Activated T-helper 9 cell treated with anti-CD3 and anti-CD28 coated beads, Interleukin-2, amount 50 U/mL, for 16 hours (primary cell): ENCODE measurements around the gene AKAP8.
"Not testable (repeated sequence)": the region's sequence is repeated elsewhere in the genome, so short reads cannot be mapped to it uniquely, and the experiment has no call there.

Experiments
- DNase-seq: peaks from one replicate; pipeline ENCODE4 v3.0.0-alpha.2; 2020; ENCODE audit warnings: low read depth

Gene AKAP8

DNA sequence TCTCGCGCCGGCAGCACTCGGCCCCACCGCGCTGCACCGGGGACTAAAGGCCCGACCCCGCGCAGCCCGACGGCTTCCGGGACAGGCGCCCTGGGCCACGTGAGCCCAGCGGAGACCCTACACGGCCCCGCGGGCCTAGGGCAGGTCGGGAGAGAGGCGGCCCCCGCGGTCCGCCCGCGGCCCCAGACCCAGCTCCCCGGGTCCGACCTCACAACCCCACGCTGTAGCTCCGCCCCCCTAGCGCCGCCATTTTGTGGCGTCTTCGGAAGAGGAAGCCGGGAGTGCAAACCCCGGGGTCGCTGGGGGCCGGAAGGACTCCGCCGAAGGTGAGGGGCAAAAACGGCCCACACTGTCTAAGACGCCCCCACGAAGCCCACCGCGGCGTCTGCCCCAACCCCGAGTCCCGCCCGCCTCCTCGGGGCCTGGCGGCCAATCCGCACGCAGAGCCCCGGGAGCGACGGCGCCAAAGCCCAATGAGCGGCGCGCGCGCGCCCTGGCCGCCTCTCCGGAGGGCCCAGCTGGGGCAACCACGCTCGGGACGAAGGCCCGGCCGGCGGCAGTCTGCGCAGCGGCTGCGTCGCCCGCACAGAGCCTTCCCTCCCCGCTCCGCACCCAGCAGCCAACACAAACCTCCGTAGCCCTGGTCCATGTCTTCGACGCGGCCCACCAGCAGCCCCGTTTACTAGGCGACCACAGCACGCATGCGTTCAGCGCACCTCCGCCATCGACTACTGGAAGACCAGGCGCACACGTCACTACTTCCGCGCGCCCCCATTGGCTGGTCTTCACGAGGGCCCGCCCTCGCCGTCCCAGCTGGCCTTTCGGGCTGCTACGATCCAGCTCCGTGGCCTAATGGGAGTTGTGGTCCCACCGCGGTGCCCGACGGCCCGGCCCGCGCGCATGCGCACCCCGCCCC lies at the start of gene AKAP8:
Gene AKAP8, minus strand, starts transcription at position 705 of the 916 bp plus-strand sequence. Its CDS starts 56 bp downstream, at position 649.
- DNase-seq: peak; percentile 98

DNA sequence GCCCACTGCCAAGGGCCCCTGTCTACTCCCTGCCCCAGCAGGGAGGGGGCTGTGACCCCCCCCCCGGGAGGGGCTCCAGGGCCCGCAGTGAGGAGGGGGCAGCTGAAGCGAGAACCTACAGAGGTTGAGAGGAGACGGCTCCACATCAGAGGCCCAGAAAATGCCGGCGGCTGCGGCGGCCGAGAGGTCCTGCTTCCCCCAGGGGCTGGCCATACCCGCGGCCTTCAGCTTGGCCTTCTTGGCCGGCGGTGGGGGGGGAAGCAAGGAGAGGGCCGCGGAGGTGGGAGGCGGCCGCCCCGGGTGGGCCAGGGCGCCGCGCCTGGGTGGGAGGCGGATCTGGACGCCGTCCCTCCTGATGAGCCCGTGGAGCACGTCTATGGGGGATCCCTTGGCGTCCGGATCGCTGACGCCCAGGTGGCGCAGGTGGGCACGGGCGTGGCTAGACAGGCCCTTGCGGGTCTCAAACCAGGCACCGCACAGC lies 48.4 kb upstream of the AKAP8 start:
- no peak for DNase-seq

DNA sequence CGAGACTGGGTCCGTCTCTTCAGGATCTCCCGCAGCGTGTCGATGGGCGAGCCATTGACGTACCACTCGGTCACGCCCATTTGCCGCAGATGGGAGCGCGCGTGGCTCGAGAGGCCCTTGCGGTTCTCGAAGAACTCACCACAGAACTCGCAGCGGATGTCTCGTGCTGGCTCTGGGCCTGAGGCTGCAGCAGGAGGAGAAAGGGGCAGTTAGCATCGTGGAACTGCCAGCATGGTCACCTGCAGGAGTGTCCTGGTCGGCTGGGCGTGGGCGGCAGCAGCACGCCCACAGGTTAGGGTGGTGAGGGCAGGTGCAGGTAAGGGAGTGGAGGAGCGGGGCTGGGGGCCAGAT lies 47.7 kb upstream of the AKAP8 start:
- no peak for DNase-seq

DNA sequence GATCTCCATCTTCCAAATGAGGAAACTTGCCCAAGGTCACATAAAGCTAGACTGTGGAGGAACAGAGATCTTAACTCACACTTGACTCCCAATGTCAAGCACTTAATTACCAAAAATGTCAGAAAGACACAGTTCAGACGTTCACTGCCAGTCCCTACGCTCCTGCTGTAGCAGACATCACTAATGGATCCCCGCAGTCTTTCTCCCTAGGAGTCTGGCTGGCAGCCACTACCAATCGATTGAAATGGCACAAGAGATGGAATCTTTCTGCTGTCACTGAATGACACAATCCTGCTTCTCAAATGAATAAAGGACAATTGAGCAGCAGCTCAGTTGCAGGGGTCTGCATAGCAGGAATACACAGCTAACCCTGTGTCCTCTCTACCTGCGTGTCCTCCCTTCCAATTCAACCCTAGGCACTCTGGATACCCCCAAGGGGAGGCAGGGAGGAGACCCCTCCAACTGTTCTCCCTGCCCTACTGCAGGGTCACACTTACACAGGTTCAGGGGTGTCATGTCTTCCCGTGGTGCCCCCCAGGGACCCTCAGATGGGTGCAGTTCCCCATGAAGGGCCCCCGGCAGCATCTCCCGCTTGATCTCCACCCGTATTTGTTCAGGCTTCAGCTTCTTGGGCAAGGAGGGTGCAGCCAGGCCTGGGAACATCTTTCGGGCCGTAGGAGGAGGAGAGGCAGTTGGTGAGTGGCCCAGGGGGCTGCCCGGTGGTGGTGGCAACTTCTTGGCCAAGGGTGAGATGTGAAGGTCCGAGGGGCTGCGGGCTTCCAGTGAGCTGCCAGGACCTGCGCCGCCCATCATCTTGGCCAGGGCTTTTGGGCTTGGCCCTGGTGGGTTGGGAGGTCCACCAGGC lies 47.1 kb upstream of the AKAP8 start:
- no peak for DNase-seq

DNA sequence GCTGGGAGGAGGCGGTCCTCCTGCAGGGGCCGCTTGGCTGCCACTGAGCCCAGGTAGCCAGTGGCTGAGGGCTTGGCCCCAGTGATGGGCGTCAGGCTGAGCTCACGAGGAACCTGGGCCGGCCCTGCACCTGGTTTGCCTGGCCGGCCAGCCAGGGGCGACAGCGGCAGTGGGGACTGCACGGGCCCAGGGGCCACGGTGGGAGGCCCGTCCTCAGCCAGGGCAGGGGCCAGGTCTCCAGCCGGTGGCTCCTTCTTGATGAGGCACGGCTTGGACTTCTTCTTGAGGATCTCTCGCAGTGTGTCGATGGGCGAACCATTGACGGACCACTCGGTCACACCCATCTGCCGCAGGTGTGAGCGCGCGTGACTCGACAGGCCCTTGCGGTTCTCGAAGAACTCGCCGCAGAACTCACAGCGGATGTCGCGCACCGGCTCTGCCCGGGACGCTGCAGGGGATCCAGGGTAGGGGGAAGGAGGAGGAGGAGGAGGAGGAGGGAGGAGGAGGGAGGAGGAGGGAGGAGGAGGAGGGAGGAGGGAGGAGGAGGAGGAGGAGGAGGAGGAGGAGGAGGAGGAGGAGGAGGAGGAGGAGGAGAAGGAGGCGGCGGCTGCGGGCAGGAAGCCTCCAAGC lies 45.8 kb upstream of the AKAP8 start:
- no peak for DNase-seq

DNA sequence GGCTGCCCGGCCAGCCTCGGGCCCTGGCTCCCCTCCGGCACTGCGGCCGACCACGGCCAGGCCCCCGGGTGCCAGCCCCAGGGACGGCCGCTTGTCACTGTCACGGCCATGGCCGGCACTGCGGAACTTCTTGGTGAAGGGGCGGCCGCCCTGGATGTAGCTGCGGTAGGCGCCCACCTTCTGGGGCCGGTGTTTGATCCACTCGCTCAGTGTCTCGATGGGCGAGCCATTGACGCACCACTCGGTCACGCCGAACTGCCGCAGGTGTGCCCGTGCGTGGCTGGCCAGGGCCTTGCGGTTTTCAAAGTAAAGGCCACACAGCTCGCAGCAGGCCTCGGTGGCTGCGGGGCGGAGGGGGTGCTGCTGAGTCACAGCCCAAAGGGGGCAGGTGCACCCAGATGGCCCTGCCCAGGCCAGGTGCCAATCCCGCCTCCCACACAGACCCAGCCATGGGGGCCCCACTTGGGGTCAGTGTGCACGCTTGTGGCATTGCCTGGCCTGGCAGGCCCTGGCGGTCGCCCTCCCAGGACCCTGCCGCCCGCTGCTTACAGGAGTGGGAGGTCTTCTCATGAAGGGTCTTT lies 45.2 kb upstream of the AKAP8 start:
- no peak for DNase-seq

DNA sequence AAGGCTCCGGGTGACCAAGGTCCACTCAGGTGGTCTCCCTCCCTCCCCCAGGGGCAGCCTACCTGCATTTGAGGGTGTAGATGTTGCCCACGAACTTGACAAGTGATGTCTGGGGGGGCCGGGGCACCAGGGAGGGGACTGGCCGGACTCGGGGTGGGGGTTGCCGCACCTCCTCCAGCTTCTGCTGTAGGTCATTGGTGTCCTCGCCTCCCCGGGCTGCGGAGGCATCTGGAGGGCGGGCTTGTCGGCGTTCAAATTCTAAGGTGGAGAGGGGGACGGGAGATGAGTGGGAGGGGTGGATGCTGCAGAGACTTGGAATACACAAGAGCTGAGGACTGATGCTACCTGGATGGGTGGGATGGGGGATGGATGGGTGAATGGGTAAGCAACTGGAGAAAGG lies 44.5 kb upstream of the AKAP8 start:
- DNase-seq: no peak

DNA sequence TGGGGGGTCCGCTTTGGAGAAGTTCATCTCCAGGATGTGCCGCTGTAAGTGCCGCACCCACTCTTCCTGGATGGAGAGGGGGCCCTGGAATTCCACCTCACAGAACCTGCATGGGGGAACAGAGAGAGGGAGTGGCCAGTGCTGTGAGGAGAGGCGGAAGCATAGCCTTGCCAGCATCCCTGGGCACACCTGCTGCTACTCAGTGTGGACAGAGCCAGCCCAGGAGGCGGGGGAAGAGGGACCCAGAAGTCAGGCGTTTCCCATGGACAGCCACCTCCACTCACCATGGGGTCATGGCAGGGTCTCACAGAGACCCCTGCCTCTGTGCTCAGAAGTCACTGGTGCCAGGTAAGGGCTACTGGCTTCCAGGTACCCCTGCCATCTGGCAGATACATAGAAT lies 43.5 kb upstream of the AKAP8 start:
- no peak for DNase-seq

DNA sequence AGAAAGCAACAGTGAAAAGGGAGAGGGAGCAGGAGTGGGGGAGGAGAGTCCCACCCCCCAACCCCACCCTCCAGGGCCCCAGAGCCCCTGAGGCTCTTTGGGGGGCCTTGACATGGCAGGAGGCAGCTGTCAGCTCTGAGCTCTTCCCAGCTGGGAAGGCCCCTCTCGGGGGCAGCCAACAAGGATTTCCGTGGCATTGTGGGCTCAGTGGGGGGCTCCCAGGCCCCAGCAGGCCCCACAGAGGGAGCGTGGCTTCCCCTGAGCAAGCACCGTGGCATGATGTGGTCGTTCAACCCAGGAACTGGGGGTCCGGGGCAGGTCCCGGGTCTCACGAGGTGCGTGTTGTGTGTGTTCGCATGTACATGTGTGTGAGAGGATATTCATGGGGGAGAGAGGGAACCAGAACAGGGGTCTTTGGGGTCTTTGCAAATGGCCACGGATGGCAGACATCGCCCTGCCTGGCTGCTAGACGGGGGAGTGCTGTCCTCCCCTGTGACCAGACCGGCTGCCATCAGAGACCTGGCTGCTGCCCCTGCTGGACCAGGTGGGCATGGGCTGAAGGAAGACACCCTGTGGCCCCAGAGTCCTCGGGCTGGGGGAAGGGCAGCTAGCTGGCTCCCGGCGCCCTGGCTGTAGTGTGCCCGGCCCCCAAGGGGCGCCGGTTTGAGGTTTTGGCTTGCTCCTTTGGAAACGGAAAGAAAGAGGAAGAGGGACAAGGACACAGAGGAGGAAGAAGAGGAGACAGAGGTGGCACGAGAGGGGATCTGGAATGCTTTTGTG lies 42.9 kb upstream of the AKAP8 start:
- DNase-seq: no peak

DNA sequence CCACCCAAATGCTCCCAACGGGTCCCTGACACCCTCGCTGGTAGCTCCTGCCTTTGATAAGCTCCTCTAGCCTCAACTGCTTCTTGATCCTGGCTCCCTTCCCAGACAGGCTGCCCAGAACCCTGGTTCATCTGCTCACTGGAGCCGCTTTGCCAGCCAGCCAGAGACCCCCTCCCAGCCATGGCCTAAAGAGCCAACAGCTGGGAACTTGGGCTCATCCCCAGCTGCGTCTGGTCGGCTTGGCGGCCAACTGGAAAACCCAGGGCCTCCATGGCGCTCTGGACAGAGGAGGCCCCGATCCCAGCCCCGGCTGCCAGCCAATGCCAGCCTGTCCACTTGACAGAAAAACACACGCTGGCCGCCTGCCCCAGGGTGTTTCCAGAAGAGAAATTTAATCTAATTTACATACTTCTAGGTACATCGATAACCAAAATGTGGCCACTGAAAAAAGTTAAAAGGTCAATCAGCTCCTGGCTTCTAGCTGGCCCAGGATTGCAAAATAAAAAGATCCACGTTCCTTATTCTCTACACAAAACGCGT lies 42.2 kb upstream of the AKAP8 start:
- DNase-seq: no peak

DNA sequence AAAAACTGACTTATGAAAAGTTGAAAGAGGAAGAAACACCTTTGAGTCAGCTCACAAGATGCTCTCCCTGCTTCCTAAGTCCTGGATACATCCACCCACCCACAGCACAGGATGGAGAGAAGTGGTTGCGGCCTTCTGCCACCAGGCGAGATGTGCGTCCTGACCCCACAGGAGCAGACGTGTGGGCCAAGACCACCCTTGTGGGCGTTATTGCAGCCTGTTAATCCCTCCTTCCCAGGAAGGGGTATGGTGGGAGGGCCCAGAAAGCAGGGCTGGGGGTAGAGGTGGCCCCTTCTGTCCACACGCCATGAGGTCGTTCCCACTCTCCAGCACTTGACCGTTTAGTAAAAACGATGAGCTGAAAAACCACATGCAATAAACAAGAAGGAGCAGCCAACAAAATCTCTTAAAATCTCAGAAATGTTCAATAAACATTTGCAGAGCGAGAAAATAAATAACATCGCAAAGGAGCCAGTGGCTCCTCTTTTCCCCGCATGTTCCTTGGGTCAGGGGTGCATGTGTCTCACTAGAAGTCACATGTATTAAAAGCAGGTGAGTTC lies 41.6 kb upstream of the AKAP8 start:
- DNase-seq: no peak

DNA sequence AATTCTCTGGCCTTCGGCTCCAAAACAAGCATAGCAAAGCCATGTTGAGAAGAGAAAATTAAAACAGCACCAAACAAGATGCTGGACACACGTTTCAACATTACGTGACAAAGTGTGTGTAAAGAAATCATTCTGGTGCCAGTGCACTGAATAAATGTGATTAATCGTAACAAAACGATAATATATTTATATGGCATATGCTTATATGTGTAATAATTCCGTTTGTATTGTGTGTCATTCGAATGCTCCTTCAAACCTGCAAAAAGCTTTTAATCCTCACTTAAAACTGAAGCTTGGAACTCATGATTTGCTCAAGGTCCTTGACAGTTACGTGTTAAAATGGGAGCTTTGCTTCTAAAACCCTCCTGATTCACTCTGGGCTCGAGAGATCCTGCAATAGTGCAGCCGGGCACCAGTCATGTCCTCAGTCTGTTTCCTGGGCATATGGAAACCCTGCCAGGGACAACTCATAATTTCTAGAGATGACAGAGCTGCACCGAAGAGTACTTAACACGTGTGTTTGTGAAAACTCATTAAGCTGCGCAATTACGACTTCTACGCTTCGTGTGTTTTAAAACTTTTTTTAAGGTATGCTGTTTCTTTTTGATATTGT lies 39.9 kb upstream of the AKAP8 start:
- no peak for DNase-seq

DNA sequence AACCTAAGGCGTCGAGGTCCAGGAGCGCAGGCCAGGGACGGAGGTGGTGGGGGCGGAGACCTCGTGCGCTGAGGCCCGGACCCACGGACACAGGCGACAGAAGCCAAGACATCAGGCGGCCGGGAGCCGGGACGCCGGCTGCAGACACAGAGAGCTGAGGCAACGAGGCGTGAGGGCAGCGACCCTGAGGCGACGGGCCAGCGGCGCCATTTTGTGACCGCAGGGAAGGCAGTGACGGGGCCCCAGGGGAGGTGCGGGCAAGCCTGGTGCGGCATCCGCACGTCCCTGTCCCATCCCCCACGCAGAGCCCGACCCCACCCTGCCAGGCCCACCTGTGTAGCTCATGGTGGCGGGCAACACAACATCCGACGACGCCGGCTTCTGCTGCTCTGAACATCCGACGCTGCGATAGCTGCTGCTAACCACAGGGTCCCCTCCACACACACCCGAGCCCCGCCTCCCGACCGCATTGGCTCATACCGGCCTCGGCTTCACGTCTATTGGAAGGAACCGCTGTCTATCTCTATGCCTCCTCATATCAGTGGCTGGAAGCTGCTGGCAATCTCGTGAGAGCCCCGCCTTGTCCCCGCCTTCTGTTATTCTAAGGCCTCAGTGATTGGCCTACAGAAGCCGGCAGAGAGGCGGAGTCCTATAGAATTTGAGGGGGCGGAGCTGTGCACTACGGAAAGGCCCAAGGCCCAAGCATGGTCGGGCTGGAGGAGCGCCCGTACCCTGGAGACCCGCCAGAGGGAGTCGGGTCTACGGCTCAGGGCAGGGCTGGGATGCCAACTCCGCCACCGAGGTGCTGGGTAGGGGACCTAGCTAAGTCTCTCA lies 39.2 kb upstream of the AKAP8 start, which contains the start of gene AKAP8L:
Gene AKAP8L, minus strand, starts transcription at position 410 of the 834 bp plus-strand sequence. Its CDS starts 65 bp downstream, at position 345.
- DNase-seq: peak; percentile 96

DNA sequence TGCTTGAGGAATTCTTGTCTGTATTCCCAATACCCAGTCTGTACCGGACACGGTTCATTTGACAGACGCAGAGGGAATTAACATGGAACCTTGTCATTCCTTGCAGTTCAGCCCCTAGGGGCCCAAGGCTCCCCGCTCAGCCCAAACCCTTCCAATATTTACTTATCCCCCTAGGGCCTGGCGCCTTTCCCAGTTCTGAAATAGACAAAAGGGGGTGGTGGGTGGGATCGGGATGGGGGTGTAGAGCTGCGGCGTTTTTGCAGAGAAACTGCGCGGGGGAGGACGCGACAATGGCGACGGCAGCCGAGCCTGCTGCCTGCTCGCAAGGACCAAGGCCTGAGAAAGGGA lies 38.6 kb upstream of the AKAP8 start:
- DNase-seq: no peak

DNA sequence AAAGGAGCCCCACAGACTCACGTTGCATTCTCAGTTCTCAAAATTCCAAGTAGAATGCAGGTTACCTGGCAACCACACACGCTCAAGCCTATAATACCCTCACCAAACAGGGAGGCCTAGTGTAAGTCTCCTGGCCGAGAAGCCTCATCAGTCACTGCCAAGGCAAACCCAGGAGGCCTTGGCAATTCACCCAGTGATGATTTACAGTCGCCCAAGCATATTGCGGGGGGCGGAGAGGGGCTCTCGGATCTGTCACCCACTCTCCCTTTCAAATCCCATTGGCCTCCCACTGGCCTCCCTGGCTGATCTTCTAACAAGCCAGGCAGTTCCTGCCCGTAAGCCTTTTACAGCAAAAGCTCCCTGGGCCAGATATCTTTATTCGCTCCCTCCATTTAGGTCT lies 38.1 kb upstream of the AKAP8 start:
- no peak for DNase-seq

DNA sequence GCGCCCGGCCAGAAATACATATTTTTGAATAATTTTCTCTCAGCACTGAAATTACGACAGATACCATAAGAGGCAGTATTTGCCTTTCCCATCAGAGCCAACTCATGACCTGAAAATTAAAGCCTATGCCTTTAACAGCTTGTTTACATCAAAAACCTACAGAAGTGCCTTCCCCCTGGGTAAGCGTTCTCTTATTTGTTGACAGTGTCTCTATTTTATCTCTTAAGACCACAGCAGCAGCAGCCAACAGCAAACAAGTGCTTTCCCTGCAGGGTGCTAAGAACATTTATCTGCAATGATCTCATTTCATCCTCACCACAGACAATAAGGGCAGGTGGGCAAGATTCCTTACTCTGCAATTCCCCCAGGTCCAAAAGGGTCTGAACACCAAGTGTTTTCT lies 33.2 kb upstream of the AKAP8 start:
- DNase-seq: no peak

DNA sequence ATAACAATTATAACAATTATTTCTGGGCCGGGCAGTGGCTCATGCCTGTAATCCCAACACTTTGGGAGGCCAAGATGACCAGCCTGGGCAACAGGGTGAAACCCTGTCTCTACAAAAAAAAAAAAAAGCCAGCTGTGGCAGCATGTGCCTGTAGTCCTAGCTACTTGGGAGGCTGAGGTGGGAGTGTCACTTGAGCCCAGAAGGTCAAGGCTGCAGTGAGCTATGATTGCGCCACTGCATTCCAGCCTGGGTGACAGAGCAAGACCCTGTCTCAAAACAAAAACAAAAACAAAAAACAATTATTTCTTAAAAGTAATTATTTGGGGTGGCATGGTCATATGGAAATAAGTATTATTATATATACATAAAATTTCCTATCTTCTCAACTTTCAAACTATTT lies 31.8 kb upstream of the AKAP8 start:
- DNase-seq: not testable (repeated sequence)

DNA sequence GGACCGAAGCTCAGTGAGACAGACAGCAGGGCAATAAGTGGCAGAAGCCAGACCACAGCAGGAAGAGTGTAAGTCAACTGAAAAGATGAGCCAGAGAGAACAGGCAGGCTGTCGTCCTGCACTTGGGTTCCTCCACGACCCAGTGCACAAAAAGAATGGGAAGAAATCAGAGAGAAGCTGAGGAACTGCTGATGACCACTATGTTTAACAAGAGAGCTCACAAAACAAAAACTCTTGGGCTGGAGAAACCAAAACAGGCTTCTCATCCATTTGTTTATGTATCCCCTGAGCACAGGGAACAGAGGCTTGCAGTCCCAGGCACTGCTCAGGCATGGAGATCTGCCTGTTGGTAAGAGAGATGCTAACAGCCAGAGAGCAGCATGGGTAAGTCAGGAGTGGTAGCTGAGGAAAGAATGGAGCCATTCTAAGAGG lies 25.2 kb upstream of the AKAP8 start:
- no peak for DNase-seq

DNA sequence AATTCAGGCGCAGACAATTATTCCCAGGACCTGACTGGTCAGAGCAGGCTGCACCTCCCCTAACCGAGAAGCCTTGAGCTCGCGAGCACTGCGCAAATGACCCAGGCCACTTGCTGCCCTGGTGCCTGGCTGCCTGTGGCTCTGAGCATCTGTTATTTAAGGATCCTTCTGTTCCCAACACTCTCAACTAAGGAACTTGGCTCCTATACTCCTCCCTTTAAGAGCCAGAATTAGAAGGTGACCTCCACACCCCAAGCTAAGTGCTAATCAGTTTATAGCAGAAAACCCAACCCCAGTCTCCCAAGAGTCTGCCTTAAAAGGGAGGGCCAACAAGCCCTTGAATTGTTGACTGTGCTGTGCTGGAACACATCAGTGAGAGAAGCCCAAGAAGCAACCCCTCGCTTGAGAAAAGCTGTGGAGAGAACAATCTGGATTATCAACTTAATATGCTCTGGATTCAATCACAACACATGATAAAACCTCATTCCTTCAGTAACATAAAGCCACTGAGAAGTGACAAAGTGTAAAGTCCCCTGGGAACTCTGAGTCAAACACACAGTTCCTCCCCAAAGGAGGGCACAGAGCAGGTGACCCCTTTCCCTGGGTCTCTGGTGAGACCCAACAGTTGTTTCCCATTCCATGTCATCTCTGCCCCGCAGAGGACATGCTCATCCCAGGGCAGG lies 24.7 kb upstream of the AKAP8 start:
- no peak for DNase-seq
